Stimulated activated CD4-positive, alpha-beta T cell treated with anti-CD3 and anti-CD28 coated beads, Interleukin-2, amount 100 ng/mL, for 24 hours (primary cell): ENCODE measurements around the gene PRRT1.
"Not testable (repeated sequence)": the region's sequence is repeated elsewhere in the genome, so short reads cannot be mapped to it uniquely, and the experiment has no call there.

Experiments
- DNase-seq, 2 donors: peaks; one replicate each; pipeline ENCODE4 v3.0.0-alpha.2; 2020

The PRRT1 gene

GRCh38 chr6:32148289-32149091 is 3.2 kb downstream of the PRRT1 start:
- peak; percentile 71 to 76 for DNase-seq

DNA sequence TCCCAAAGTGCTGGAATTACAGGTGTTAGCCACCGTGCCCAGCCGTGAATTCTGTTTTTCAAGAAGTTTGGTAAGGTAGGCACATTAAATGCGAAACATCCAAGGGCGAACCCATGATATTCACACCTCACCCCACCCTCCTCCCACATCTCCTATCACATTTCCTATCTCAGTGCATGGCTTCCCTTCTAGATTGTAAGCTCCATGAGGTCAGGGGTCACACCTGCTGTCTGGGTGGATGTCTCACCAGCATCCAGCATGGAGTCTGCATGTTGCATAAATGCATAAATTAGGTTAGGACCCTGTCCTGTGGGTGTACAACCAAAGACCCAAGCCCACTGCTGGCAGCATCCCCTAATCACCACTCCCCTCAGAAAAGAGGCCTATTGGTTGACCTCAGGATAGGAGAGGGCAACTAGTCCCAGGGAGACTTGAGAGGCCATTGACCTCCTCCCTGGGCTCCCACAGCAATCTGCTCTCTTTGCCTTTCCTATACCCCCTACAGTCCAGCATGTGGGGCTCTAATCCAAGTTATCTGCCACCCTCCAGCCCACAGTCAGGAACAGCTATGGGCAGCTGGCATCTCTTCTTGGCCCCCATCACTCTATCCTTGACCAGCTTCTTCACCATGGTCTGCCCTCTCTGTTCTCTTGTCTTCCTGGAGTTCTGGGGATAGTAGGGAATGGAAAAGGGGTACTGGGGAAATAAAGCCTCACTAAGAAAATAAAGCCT is 4.2 kb downstream of the PRRT1 start:
- no peak for DNase-seq

DNA sequence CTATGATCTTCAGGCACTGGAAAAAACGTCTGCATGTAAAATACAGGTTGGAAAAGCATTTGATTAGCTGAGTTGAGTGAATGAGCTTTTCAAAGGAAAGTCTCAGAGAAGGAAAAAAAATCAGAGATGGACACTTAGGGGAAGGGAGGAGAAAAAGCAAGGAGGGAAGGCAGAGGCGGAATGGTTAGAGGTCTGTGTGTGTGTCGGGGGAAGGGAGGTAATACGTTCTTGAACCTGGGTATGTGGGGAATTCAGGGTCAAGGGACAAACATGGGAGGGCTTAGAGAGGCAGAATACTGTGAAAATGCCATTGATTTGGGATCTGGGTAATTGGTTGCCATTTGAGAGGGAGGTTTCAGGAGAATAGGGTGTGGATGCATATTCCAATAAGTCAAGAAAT is 5.1 kb downstream of the PRRT1 start:
- no peak for DNase-seq

- DNase-seq = no peak
Observed at GRCh38 chr6:32146287-32146686, 5.5 kb downstream of the PRRT1 start.

DNA sequence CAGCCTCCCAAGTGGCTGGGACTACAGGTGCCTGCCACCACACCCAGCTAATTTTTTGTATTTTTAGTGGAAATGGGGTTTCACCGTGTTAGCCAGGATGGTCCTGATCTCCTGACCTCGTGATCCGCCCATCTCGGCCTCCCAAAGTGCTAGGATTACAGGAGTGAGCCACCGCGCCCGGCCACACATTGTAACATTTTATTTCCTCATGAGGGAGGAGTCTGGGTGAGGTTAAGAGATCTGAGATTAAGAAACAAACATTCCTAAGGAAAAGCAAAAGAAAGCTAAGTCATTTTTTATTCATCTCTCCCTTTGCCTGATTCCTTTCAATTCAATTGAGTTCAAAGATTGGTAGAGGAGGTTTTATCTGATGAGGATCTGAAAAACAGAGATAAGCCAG is 7.5 kb downstream of the PRRT1 start:
- not testable (repeated sequence) for DNase-seq

DNA sequence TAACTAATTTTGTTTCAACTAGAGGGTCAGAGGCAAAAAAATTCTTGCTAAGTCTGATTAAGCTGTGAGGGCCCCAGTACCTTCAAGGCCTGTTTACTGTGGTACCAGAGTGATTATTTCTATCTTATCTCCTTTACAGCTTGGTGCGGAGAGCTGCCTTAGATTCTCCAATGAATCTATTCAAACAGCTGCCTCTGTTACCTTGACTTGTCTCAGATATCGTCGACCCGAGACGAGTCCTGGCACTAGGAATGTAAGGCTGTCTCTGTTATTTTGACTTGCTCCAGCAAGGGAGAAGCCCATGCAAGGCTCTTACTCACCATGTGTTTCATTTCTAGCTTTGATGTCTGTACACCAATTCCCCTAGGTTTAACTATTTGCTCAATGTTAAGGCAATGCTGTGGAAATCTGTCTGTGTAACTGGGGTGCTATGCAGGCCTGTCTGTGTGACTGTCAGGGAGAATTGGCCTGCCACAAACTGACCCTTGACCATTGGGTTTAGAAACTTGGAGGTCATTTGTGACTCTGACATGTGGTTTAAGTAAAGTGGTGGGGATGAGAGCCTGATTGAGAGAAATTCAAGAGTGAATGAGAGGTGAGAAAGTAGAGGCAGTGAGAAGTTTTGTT is 11.2 kb downstream of the PRRT1 start:
- no peak for DNase-seq

DNA sequence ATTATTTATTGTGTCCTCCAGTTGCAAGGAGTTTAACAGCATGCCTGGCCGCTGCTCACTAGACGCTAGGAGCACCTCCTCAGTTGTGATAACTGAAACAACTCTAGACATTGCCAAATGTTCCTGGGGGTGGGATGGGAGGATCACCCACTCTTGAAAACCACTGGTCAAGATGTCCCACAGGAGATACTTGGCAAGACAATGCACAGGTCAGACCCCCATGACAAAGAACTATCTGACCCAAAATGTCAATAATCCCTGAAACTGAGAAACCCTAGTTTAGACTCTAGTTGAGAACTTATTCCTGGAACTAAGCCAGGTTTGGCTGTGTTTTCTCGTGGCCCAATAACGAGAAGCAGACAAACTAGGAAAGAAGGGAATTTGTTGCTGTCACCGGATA is 12.1 kb downstream of the PRRT1 start:
- DNase-seq = no peak

- DNase-seq = no peak
Observed at GRCh38 chr6:32137454-32137853, 14.3 kb downstream of the PRRT1 start.

- no peak for DNase-seq
Observed at GRCh38 chr6:32133786-32134185, 18.0 kb downstream of the PRRT1 start.

DNA sequence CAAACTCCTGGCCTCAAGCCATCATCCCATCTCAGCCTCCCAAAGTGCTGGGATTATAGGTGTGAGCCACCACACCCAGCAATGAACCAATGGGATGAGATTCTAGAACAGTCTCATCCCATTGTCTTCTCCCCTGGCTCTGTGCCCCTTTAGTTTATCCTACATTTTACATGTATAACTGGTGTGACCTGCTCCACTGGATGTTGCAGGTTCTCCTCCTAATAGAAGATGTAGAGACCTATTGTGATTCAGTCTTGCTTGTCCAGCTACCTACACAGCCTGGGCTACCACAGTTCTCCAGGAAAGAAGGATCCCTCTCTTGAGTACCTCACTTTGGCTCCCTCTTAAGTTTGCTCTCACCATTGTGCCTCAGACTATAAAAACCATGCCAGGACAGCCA is 19.6 kb downstream of the PRRT1 start:
- no peak for DNase-seq

GRCh38 chr6:32131439-32131948 is 20.2 kb downstream of the PRRT1 start:
- DNase-seq = no peak

DNA sequence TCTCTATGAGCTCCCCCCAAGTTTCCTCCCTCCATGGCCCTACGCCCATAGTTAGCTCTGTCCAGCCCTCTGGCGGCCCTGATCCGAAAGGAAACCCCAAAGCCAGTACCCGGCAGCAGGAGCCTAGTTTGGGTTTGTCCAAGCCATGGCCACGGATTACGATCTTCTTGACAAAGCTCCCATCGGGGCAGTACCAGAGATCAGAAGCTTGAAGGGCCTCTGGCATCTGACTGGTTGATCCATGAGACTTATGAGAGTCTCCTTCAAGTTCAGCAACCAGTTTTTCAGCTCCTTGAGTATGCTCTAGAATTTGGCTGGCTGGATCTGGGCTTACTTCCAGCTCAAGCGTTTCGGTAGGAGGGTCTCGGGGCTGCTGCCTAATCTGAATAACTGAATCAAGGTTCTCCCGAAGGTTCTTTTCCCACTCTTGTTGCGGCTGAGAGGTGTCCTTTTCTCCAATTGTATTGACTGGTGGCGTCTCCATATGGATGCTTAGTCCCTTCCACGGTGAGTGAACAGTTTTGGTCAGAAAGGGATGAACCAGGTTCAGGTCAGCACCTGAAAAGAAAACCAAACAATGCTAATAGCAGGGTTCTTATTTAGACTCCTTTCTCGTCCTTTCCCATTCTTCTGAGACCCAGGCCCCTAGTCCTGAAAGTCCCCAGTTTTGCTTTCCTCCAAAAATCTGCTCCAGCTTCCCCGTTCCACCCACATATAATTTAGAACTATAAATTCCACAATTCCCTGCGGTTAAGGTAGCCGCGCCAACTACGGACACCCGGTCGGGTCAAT is 22.2 kb downstream of the PRRT1 start:
- DNase-seq = peak in 1 of 2 donors; percentile 22

DNA sequence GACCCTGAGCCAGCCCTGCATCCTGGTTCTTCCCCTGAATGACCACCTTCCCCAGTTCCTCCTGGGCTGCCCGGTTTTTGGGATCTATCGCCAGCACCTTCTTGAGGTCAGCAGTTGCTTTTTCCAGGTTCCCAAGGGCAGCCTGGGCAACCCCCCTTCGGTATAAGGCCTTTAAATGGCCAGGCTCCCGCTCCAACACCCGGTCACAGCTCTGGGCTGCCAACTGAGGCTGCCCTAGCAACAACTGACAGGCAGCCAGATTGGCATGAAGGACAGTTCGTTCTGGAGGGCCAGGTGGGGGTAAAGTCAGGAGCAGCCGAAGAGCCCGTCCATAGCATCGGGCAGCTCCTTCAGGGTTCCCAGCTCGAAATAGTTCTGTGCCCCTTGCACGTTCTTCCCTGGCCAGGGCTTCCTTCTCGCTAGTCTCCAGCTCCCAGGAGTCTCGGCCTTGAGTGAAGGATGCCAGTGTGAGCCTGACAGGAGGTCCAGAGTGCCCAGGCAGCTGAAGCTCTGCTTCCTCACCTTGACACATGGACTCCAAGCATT is 22.9 kb downstream of the PRRT1 start:
- no peak for DNase-seq

DNA sequence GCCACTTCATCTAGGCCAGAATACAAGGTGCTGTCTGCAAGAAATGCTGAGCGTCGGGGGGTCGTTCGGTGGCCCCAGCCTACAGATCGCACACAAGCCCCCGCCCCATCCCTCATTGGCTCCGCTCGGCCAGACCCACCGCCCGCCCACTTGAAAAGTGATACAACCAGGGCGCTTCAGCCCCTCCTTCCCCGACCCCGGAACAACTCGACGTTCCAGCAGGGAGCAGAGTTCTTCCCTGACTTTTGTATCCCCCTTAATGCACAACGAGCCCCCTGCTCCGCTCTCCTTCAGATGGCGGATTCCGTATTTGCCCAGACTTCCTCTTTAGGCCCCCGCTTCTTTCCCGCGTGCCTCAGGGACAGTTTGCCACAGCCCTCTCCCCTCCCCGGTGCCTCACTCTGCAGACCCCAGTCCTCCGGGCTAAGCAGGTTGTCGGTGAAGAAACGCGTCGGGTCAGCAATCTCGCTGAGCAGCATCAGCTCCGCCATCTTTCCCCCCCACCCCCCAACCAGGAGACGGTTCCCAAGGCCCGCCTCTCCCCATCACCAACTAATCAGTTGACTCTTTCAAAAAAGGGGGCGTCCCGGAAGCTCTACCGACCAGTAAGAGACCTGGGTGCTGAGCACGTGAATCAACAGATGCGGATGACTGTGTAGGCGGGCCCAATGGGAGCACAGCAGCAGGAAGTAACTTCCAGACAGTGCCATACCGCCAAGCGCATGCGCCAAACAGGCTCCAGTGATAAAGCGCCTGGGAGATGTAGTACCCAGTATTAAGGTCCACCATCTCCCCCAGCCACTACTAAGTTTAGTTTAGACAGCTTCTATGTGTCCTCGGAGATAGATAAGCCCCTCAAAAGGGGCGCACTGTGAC is 23.8 kb downstream of the PRRT1 start, which contains the start of gene ATF6B:
Gene ATF6B, minus strand, starts transcription at position 530 of the 876 bp plus-strand sequence. Its CDS starts 39 bp downstream, at position 491.
- DNase-seq = peak; percentile 95 to 98

DNA sequence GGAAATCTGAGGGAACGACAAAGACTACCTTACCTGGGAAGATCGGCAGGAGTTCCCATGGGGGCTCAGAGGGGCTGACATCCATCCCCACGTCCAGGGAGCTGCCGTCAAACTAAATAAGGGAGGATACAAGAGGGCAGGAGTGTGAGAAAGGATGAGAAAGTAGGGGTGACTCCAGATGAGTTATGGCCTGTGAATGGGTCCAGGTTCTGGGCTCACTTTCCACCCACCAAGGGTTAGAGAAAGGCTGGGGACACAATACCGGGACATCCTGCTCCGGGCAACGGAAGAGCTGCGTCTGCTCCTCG is 24.4 kb downstream of the PRRT1 start:
- DNase-seq = no peak

- no peak for DNase-seq
Observed at GRCh38 chr6:32126880-32127279, 24.9 kb downstream of the PRRT1 start.

DNA sequence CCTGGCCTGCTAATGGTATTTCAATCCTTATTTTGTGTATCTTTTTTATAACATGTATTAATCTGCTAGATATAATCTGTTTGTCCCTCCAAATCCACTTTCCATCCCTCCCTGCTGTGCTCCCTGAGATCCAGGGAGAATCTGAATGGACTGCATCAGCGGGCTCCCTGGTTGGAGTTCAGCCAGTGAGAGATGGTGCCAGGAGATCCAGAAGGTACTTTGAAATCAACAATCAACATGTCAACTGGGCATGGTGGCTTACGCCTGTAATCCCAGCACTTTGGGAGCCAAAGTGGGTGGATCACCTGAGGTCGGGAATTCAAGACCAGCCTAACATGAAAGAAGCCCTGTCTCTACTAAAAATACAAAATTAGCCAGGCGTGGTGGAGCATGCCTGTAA is 28.1 kb downstream of the PRRT1 start:
- DNase-seq = no peak

DNA sequence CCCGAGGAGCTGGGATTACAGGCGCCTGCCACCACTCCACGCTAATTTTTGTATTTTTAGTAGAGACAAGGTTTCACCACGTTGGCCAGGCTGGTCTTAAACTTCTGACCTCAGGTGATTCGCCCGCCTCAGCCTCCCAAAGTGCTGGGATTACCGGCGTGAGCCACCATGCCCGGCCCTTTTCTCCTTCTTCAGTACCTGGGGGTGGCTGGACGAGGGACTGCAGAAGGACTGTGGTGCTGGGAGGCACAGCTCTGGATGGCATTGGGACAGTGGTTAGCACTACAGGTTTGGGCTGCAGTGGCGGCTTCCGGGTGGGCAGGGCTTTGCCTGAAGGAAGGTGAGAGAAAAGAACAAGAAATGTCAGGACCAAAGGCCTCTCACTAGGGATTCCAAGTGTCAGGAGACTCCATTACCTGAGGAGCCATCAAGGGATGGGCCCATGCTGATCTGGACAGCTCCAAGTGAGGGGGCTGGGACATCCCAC is 31.1 kb downstream of the PRRT1 start:
- no peak for DNase-seq

GRCh38 chr6:32118782-32119628 is 32.7 kb downstream of the PRRT1 start:
- DNase-seq = peak; percentile 72 to 78

DNA sequence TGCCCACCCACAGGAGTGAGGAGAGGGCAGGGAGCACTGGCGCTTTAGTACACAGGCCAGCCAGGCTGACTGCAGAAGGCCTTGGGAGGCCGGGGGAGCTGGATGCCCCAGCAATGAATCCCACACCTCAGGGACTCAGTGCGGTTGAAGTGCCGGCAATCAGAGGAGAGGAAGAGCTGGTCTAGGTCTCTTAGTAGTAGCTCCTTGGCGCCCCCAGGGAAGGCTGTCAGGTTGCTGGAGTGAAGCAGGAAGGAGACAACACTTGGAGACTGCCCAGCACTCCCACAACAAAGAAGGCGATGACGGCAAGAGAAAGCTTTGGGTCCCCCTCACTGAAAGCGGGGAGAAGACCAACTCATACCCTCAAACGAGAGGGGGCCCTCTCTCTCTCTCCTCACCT is 34.3 kb downstream of the PRRT1 start:
- DNase-seq = no peak
